ENCODE data around the gene CHRM5.

CHRM5 gene

DNA sequence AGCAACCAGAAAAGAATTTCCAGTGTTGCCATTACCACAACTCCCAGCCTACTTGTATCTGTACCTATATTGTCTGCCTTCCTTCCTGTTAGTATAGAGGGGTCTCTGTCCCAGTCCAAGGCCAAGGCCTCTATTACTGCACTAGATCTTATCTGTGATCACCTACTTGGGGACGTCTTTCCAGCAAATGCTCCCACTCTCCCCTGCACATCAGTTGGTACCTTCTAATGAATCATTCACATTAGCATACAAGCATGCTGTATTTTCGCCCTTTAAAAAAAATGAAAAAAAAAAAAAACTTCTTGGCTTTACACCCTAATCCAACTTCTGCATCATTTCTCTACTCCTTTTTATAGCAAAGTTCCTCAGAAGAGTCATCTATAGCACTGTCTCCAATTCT lies 75.5 kb downstream of the CHRM5 start:
- TF ChIP-seq REST (IDR thresholded peaks at IDR 0.05; ENCODE audit: insufficient read depth in 1 of 2, low read depth in 2 of 2, low read length in 2 of 2) = no peak
- TF ChIP-seq POLR2AphosphoS5 (IDR thresholded peaks at IDR 0.05; ENCODE audit: low read depth, low read length) = no peak
- no peak for TF ChIP-seq TAF1 (IDR thresholded peaks at IDR 0.05; ENCODE audit: borderline replicate concordance, insufficient read depth, low read length)
- TF ChIP-seq SIN3A (IDR thresholded peaks at IDR 0.05; ENCODE audit: borderline replicate concordance, insufficient read depth, low read length) = no peak
- TF ChIP-seq FOXP2 (optimal IDR thresholded peaks at IDR 0.05; ENCODE audit: borderline replicate concordance, extremely low read depth, extremely low read length, insufficient read depth) = no peak

GRCh38 chr15:34046471-34047145 lies 78.3 kb downstream of the CHRM5 start:
- TF ChIP-seq POLR2AphosphoS5 (IDR thresholded peaks at IDR 0.05; ENCODE audit: low read depth, low read length) (no peak), TAF1 (IDR thresholded peaks at IDR 0.05; ENCODE audit: borderline replicate concordance, insufficient read depth, low read length) (no peak)

DNA sequence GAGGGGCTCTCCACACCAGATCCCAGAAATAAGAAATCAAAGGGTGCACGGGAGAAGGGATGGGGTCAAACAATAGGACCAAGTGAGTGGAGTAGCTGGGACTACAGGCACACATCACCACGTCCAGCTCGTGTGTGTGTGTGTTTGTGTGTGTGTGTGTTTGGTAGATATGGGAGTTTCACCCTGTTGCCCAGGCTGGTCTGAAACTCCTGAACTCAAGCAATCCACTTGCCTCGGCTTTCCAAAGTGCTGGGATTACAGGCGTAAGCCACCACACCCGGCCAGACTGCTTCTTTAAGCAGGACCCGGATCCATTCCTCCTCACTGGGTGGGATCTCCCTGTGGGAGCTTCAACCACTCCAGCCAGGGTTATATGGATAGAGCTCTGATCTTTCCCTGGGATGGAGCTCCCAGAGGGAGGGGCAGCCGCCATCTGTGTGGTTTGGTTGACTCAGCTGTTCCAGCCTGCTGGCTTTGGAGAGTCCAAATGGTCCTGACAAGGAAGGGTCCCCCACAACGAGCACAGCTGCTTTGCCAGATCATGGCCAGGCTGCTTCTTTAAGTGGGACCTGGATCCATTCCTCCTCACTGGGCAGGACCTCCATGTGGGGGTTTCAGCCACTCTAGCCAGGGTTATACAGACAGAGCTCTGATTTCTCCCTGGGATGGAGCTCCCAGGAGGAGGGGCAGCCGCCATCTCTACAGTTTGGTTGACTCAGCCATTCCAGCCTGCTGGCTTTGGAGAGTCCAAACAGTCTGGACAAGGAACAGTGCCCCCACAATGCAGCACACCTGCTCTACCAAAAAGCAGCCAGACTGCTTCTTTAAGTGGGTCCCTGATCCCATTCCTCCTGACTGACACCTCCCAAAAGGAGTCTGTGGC lies 79.8 kb downstream of the CHRM5 start:
- TF ChIP-seq REST (IDR thresholded peaks at IDR 0.05; ENCODE audit: insufficient read depth in 1 of 2, low read depth in 2 of 2, low read length in 2 of 2) = no peak
- no peak for TF ChIP-seq SIN3A (IDR thresholded peaks at IDR 0.05; ENCODE audit: borderline replicate concordance, insufficient read depth, low read length)
- TF ChIP-seq FOXP2 (optimal IDR thresholded peaks at IDR 0.05; ENCODE audit: borderline replicate concordance, extremely low read depth, extremely low read length, insufficient read depth) = no peak

- no peak for TF ChIP-seq POLR2AphosphoS5 (IDR thresholded peaks at IDR 0.05; ENCODE audit: low read depth, low read length)
- TF ChIP-seq REST (IDR thresholded peaks at IDR 0.05; ENCODE audit: insufficient read depth in 1 of 2, low read depth in 2 of 2, low read length in 2 of 2) = no peak
- no peak for TF ChIP-seq FOXP2 (optimal IDR thresholded peaks at IDR 0.05; ENCODE audit: borderline replicate concordance, extremely low read depth, extremely low read length, insufficient read depth)
- TF ChIP-seq SIN3A (IDR thresholded peaks at IDR 0.05; ENCODE audit: borderline replicate concordance, insufficient read depth, low read length) = no peak
- no peak for TF ChIP-seq TAF1 (IDR thresholded peaks at IDR 0.05; ENCODE audit: borderline replicate concordance, insufficient read depth, low read length)
Observed at GRCh38 chr15:34049112-34049511, 80.8 kb downstream of the CHRM5 start.

GRCh38 chr15:34054081-34054707 lies 85.9 kb downstream of the CHRM5 start:
- TF ChIP-seq FOXP2 (optimal IDR thresholded peaks at IDR 0.05; ENCODE audit: borderline replicate concordance, extremely low read depth, extremely low read length, insufficient read depth) (no peak), REST (IDR thresholded peaks at IDR 0.05; ENCODE audit: insufficient read depth in 1 of 2, low read depth in 2 of 2, low read length in 2 of 2) (no peak), POLR2AphosphoS5 (IDR thresholded peaks at IDR 0.05; ENCODE audit: low read depth, low read length) (no peak)

Data from PFSK-1 (cell line).